ACC112 (cell line): ENCODE results near the gene KLK7.

Experiments used
- H2AFZ ChIP-seq: fragments of 200-600 bp; sonication (generic); one replicate; pipeline ENCODE4 v1.6.0; 2017; ENCODE audit warnings: antibody characterized with exemption, low read length; ENCODE audit not compliant: unreplicated experiment
- H3K27ac ChIP-seq: fragments of 200-600 bp; sonication (generic); 2 replicates; pipeline ENCODE4 v1.5.1; 2014; ENCODE audit warnings: low read depth, mild to moderate bottlenecking, antibody characterized with exemption, low read length, moderate library complexity
- H3K27me3 ChIP-seq: fragments of 200-600 bp; sonication (generic); 2 replicates; pipeline ENCODE4 v1.6.1; 2014; ENCODE audit warnings: mild to moderate bottlenecking, antibody characterized with exemption, low read length, moderate library complexity, mixed read lengths; ENCODE audit not compliant: insufficient read depth
- H3K36me3 ChIP-seq: fragments of 200-600 bp; sonication (generic); 2 replicates; pipeline ENCODE4 v1.6.1; 2016; ENCODE audit warnings: mild to moderate bottlenecking, antibody characterized with exemption, low read length, moderate library complexity, mixed read lengths; ENCODE audit not compliant: insufficient read depth
- H3K4me1 ChIP-seq: fragments of 200-600 bp; sonication (generic); one replicate; pipeline ENCODE4 v1.6.1; 2016; ENCODE audit warnings: low read length, mixed read lengths; ENCODE audit not compliant: insufficient read depth, unreplicated experiment, control insufficient read depth
- H3K4me3 ChIP-seq: fragments of 200-600 bp; sonication (generic); 2 replicates; pipeline ENCODE4 v1.5.1; 2014; ENCODE audit warnings: mild to moderate bottlenecking, low read depth, low read length
- H3K79me2 ChIP-seq: fragments of 200-600 bp; sonication (generic); one replicate; pipeline ENCODE4 v1.6.0; 2016; ENCODE audit warnings: low read length; ENCODE audit not compliant: control insufficient read depth, unreplicated experiment, insufficient read depth

KLK7 gene

DNA sequence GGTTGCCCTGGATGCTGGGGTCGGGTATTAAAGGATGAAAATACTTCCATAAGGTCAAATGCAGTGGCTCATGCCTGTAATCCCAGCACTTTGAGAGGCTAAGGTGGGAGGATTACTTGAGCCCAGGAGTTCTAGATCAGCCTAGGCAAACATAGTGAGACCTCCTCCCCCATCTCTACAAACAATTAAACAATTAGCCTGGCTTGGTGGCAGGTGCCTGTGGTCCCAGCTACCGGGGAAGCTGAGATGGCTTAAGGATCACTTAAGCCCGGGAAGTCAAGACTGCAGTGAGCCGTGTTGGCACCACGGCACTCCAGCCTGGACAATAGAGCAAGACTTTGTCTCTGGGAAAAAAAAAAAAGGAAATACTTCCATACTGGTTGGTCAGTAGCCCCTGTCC is 41.2 kb upstream of the KLK7 start:
- H3K4me1 ChIP-seq = no peaks in the 10 kb centered on the region
- no peak overlapping the region for H3K4me3 ChIP-seq
- no peaks in the 10 kb centered on the region for H3K79me2 ChIP-seq
- H2AFZ ChIP-seq = no peak overlapping the region
- H3K36me3 ChIP-seq = no peaks in the 10 kb centered on the region
- no peak overlapping the region for H3K27ac ChIP-seq
- H3K27me3 ChIP-seq = peaks cover 49% of the 10 kb centered on the region

DNA sequence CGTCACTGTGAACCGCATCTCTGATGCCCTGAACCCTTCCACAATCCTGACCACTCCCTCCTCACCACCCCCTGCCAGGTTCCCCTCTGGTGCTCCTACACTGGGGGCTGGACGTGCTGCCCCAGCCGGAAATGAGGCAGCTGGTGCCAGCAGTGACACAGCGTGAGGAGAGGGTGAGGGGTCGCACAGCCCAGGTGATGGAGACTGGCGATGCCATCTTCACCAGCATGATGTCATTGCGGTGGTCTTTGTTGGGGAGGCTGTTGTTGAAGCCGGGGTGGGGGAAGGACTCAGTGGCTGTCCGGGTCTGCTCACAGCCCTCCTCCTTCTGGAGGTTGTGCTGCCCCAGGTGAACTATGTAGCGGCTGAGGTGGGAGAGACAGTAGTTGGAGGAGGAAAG is 40.2 kb upstream of the KLK7 start:
- Histone ChIP-seq H2AFZ (no peak overlapping the region), H3K4me3 (no peak overlapping the region), H3K4me1 (peaks cover 2% of the 10 kb centered on the region), H3K79me2 (no peaks in the 10 kb centered on the region), H3K27ac (no peak overlapping the region), H3K36me3 (no peaks in the 10 kb centered on the region), H3K27me3 (peaks cover 59% of the 10 kb centered on the region)

DNA sequence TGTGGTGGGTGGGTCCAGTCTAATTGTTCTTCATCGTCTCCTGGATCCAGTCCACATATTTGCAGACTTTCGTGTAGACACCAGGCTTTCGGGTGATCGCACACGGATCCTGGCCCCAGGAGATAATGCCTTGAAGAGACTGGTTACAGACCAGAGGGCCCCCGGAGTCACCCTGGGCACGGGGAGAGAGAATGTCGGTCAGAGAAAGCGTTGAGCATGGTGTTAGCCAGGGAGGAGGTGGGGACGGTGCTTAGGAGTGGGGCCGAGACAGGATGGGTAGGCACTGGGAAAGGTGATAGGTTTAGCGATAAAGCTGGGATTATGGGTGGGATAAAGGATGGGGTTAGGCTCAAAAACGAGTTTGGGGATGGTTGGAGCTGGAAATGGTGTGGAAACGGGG is 38.8 kb upstream of the KLK7 start:
- no peak overlapping the region for H2AFZ ChIP-seq
- H3K27me3 ChIP-seq = peaks cover 60% of the 10 kb centered on the region
- H3K4me1 ChIP-seq = peaks cover 2% of the 10 kb centered on the region
- no peak overlapping the region for H3K4me3 ChIP-seq
- no peaks in the 10 kb centered on the region for H3K79me2 ChIP-seq
- no peaks in the 10 kb centered on the region for H3K36me3 ChIP-seq
- no peak overlapping the region for H3K27ac ChIP-seq

DNA sequence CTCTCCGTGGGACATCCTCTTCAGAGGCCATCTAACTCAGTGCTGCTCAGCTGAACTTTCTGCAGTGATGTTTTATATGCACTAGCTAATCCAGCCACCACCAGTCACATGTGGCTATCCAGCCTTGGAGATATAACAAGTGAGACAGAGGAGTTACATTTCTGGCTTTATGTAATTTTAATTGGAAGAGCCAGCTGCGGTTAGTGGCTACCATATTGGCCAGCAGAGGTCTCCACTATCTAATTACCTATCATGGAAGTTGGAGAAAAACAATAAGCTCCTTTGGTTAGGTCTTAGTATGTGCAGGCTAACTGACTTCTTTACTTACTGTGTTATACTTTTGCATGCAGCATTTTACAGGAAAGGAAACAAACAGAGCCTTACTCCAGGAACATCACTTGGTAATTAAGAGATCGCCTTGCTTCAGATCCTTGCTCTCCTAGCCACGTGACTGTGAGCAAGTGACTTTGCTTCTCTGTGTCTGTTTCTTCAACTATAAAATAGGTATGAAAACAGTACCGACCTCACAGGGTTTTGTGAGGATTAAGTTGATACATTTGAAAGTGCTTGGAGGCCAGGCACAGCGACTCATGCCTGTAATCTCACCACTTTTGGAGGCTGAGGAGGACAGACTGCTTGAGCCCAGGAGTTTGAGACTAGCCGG is 37.4 kb upstream of the KLK7 start:
- Histone ChIP-seq H3K27me3 (peaks cover 59% of the 10 kb centered on the region), H3K27ac (no peak overlapping the region), H3K36me3 (no peaks in the 10 kb centered on the region), H2AFZ (no peak overlapping the region), H3K4me1 (peaks cover 2% of the 10 kb centered on the region), H3K79me2 (no peaks in the 10 kb centered on the region), H3K4me3 (no peak overlapping the region)

DNA sequence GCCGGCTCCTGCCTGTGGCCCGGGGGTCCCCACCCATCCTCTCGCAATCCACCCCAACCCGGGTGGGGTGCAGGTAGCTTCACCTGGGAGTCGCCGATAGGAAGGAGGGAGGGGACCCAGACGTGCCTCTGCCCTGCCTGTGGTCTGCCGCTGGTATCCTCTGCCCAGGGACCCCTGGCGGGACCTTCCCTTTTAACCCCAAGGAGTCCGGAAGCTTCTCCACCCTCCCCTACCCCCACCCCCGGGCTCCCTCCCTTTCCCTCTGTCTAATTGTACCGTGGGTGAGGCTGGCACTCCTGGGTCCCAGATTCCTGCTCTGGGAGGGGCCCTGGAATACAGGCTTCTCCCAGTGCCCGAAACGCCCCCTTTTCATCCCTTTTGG is 35.8 kb upstream of the KLK7 start, which contains the start of gene KLK10:
Gene KLK10, minus strand, starts transcription at position 166 of the 382 bp plus-strand sequence. CDS start 579 bp downstream, outside the sequence.
- Histone ChIP-seq H3K4me1 (peaks cover 2% of the 10 kb centered on the region), H3K79me2 (no peaks in the 10 kb centered on the region), H3K27me3 (peaks cover 49% of the 10 kb centered on the region), H3K36me3 (no peaks in the 10 kb centered on the region), H2AFZ (no peak within 1 kb of the TSS), H3K27ac (no peak within 1 kb of the TSS), H3K4me3 (peak within 1 kb of the TSS; percentile 21; the same call in 1 of the 2 replicates)

DNA sequence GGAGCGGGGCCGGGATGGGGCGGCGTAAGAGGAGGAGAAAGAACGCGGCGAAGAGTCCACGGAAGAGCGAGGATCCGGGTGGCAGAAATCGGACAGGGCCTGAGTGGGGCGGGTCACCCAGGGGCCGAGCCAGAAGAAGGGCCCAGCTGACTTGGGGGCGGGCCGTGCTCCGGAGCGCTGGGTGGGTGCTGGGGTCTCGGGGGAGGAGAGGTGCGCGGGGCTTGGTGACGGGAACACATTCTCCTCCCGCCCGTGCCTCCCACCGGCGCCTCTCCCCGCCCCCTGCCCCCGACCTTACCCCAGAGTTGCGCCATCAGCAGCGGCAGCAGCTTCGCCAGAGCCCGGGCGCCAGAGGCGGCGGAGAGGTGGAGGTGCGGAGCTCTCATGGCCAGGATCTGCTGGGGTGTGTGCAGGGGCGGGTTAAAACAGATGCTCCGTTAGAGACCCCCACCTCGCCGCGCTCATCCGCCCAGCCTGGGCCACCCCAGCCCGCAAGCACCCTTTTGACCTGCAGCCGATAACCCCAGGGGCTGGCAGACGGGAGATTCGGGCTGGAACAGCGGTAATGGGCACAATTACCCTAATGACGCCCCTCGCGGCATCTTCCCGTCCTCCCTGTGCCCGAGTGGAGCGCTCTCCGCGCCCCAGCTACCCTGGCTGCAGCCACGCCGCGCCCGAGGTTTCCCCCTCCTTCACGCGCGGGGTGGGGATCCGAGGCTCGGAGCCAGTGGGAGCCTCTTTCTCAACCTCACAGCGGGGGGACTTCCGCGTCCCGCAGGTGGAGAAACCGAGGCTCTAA is 35.2 kb upstream of the KLK7 start:
- Histone ChIP-seq H3K36me3 (no peaks in the 10 kb centered on the region), H3K27me3 (peaks cover 54% of the 10 kb centered on the region), H3K4me3 (peak overlapping the region; percentile 21; the same call in 1 of the 2 replicates), H2AFZ (no peak overlapping the region), H3K4me1 (peaks cover 2% of the 10 kb centered on the region), H3K27ac (no peak overlapping the region), H3K79me2 (no peaks in the 10 kb centered on the region)

DNA sequence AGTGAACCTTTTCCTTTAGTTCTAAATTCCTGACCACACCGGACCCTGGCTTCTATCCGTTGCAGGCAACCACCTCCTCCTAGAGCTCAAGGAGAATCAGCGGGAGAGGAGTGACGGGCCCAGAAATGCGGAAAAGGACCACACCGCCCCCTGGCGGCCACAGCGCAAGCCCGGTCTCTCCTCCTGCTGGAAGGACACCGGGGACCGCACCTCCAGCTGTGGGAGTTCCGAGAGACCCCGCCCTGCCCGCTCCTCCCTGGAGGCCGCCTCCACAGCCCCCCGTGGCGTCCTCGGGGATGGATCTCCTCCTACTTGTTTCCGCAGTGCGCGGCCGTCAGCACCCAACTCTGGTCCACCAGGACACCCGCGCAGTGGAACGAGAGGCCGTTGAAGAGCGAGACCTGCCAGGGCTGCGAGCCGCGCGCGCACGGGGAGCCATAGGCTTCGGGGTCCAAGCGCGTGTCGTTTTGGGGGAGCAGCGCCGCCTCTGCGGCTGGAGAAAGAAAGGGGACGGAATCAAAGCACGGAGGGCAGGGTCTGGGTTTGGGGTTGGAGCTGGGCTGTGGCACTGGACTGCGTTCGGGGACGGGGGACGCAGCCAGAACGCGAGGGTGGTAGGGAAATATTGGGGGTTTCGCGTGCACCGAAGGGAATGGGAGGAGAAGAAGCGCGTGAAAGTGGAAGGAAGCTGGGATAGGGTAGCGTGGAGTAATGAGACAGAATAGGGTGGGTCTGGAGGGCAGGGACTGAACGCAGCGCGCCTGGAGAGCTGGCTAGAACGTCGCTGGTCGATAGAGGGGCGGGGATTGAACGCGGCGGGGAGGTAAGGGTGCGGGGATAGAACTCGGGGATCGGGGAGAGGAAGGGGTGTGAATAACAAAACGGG is 33.3 kb upstream of the KLK7 start:
- Histone ChIP-seq H3K4me1 (peaks cover 2% of the 10 kb centered on the region), H2AFZ (no peak overlapping the region), H3K4me3 (peak overlapping the region; percentile 50), H3K27me3 (peaks cover 48% of the 10 kb centered on the region), H3K79me2 (no peaks in the 10 kb centered on the region), H3K27ac (no peak overlapping the region), H3K36me3 (no peaks in the 10 kb centered on the region)

DNA sequence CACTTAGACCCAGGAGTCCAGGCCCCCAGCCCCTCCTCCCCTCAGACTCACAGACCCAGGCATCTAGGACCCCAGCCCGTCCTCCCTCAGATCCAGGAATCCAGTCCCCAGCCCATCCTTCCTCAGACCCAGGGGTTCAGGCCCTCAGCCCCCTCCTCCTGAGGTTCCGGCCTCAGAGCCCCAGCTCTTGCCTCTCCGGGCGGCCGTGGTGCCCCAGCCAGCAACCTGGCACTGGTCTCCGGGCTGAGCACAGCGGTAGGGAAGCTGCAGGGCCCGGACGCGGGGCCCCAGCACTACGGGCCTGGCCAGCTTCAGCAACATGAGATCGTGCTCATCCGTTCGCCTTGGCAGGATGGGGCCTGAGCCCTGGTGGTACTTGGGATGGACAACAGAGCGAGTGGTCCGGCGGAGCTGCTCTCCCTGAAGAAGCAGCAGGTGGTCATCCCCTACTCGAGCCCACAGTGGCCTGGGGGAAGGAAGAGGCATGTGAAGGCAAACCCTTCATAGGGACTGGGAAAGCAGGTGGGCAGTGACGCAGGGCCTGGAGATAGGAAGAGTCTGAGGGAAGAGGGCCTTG is 32.1 kb upstream of the KLK7 start:
- no peak overlapping the region for H3K4me3 ChIP-seq
- H3K27ac ChIP-seq = no peak overlapping the region
- peaks cover 48% of the 10 kb centered on the region for H3K27me3 ChIP-seq
- peaks cover 2% of the 10 kb centered on the region for H3K4me1 ChIP-seq
- no peaks in the 10 kb centered on the region for H3K79me2 ChIP-seq
- H3K36me3 ChIP-seq = no peaks in the 10 kb centered on the region
- H2AFZ ChIP-seq = no peak overlapping the region

DNA sequence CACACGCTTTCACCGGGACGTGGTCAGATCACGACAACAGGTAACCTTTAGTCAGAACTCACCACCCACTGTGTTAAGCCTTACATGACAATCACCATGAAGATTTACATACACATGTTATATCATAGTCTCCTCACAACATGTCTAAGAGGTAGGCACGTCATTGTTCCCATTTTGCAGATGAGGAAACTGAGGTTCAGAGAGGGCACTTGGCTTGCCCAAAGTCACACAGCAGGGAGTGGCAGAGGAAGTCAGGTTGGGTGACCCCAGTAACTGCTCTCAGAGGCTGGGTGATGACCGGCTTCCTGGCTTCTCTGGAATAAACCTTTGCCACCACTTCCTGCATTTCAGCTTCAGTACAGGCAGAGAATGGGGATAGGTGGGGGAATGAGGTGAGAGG is 30.5 kb upstream of the KLK7 start:
- Histone ChIP-seq H2AFZ (no peak overlapping the region), H3K4me1 (peaks cover 2% of the 10 kb centered on the region), H3K27ac (no peak overlapping the region), H3K36me3 (no peaks in the 10 kb centered on the region), H3K4me3 (no peak overlapping the region), H3K27me3 (peaks cover 38% of the 10 kb centered on the region), H3K79me2 (no peaks in the 10 kb centered on the region)

DNA sequence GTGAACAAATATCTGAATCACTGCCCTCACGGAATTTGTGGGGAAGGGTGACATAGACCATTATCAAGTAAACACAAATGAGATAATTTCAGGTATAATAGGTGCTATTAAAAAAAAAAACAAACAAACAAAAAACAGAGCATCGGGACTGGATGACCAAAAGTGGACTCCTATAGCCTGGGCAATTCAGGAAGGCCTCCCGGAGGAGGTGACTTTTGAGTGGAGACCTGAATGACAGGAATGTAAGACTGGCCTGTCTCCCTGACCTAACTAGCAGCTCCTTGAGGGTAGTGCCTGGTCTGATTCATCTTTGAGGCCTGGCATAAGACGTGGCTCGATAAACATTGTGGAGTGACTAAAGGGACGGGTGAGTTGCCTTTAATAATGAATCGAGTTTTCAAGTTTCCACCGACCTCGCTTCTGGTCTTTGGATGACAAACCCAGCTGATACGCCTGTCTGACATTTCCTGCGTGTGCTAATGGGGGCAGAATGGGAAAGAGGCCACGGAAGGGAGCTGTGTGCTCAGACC is 29.0 kb upstream of the KLK7 start:
- Histone ChIP-seq H2AFZ (no peak overlapping the region), H3K27me3 (peaks cover 36% of the 10 kb centered on the region), H3K79me2 (no peaks in the 10 kb centered on the region), H3K36me3 (no peaks in the 10 kb centered on the region), H3K4me3 (no peak overlapping the region), H3K27ac (no peak overlapping the region), H3K4me1 (no peaks in the 10 kb centered on the region)
